ENCODE data around the gene PRDX5. TPM values are rescaled to one million over a fixed set of nuclear protein-coding genes. Genes with fewer than 3 reads are reported as not detected.
A peak's percentile ranks its signal among the peaks of the same experiment; 100 is the strongest.

PRDX5 gene
- total RNA-seq, 1 experiment from 2014 or later, result 255 TPM

DNA sequence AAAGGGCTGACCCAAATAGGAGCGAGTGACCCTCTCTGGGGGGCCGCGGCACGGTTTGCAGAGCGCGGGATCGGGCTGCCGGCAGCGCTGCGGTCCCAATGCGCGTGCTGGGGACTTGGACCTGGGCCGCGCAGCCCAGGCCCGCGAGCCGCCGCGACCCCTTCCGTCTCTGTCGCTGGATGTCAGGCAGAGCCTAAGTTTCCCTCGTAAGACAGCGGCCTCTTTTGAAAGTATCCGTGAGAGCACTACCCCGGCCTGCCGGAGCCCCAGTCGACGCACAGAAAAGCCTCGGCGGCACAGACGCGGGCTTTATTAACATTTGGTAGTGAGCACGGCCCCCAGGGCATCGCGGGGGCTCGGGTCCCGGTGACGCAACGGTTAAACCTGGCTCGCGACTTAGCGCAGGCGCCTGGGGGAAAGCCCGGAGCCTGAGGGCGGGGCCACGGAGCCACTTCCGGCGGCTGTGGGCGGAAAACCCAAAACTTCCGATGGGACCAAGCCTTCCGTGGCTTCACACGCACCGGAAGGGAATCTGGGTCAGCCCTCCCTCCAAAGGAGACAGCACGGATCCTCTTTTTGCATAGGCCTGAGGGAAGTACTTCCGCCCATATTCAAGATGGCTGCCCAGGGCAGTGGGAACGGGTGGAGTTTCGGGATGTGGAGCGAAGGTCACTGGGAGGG lies 48.2 kb upstream of the PRDX5 start (continued):
- TF ChIP-seq, protein P1, sequence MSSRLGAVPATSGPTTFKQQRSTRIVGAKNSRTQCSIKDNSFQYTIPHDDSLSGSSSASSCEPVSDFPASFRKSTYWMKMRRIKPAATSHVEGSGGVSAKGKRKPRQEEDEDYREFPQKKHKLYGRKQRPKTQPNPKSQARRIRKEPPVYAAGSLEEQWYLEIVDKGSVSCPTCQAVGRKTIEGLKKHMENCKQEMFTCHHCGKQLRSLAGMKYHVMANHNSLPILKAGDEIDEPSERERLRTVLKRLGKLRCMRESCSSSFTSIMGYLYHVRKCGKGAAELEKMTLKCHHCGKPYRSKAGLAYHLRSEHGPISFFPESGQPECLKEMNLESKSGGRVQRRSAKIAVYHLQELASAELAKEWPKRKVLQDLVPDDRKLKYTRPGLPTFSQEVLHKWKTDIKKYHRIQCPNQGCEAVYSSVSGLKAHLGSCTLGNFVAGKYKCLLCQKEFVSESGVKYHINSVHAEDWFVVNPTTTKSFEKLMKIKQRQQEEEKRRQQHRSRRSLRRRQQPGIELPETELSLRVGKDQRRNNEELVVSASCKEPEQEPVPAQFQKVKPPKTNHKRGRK (CRISPR knock-in tag; IDR thresholded peaks at IDR 0.05; ENCODE audit: borderline replicate concordance), result no peak
- TF ChIP-seq NR1H2 (CRISPR knock-in tag; IDR thresholded peaks at IDR 0.05), result no peak
- no peak for TF ChIP-seq HMGA2 (CRISPR knock-in tag; IDR thresholded peaks at IDR 0.05)
- TF ChIP-seq, protein P2, sequence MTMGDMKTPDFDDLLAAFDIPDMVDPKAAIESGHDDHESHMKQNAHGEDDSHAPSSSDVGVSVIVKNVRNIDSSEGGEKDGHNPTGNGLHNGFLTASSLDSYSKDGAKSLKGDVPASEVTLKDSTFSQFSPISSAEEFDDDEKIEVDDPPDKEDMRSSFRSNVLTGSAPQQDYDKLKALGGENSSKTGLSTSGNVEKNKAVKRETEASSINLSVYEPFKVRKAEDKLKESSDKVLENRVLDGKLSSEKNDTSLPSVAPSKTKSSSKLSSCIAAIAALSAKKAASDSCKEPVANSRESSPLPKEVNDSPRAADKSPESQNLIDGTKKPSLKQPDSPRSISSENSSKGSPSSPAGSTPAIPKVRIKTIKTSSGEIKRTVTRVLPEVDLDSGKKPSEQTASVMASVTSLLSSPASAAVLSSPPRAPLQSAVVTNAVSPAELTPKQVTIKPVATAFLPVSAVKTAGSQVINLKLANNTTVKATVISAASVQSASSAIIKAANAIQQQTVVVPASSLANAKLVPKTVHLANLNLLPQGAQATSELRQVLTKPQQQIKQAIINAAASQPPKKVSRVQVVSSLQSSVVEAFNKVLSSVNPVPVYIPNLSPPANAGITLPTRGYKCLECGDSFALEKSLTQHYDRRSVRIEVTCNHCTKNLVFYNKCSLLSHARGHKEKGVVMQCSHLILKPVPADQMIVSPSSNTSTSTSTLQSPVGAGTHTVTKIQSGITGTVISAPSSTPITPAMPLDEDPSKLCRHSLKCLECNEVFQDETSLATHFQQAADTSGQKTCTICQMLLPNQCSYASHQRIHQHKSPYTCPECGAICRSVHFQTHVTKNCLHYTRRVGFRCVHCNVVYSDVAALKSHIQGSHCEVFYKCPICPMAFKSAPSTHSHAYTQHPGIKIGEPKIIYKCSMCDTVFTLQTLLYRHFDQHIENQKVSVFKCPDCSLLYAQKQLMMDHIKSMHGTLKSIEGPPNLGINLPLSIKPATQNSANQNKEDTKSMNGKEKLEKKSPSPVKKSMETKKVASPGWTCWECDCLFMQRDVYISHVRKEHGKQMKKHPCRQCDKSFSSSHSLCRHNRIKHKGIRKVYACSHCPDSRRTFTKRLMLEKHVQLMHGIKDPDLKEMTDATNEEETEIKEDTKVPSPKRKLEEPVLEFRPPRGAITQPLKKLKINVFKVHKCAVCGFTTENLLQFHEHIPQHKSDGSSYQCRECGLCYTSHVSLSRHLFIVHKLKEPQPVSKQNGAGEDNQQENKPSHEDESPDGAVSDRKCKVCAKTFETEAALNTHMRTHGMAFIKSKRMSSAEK (CRISPR knock-in tag; IDR thresholded peaks at IDR 0.05; ENCODE audit: borderline replicate concordance), result no peak
- TF ChIP-seq, protein P3, sequence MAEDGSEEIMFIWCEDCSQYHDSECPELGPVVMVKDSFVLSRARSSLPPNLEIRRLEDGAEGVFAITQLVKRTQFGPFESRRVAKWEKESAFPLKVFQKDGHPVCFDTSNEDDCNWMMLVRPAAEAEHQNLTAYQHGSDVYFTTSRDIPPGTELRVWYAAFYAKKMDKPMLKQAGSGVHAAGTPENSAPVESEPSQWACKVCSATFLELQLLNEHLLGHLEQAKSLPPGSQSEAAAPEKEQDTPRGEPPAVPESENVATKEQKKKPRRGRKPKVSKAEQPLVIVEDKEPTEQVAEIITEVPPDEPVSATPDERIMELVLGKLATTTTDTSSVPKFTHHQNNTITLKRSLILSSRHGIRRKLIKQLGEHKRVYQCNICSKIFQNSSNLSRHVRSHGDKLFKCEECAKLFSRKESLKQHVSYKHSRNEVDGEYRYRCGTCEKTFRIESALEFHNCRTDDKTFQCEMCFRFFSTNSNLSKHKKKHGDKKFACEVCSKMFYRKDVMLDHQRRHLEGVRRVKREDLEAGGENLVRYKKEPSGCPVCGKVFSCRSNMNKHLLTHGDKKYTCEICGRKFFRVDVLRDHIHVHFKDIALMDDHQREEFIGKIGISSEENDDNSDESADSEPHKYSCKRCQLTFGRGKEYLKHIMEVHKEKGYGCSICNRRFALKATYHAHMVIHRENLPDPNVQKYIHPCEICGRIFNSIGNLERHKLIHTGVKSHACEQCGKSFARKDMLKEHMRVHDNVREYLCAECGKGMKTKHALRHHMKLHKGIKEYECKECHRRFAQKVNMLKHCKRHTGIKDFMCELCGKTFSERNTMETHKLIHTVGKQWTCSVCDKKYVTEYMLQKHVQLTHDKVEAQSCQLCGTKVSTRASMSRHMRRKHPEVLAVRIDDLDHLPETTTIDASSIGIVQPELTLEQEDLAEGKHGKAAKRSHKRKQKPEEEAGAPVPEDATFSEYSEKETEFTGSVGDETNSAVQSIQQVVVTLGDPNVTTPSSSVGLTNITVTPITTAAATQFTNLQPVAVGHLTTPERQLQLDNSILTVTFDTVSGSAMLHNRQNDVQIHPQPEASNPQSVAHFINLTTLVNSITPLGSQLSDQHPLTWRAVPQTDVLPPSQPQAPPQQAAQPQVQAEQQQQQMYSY (CRISPR knock-in tag; IDR thresholded peaks at IDR 0.05), result no peak; the same call in 1 of the 2 replicates
- no peak for TF ChIP-seq NR3C1 (CRISPR knock-in tag; conservative IDR thresholded peaks at IDR 0.05; ENCODE audit: low read depth)
- TF ChIP-seq FOXK1 (CRISPR knock-in tag; IDR thresholded peaks at IDR 0.05), result peak; percentile 93
- peak; percentile 82 for TF ChIP-seq ETV6 (CRISPR knock-in tag; IDR thresholded peaks at IDR 0.05)
- TF ChIP-seq, protein P4, sequence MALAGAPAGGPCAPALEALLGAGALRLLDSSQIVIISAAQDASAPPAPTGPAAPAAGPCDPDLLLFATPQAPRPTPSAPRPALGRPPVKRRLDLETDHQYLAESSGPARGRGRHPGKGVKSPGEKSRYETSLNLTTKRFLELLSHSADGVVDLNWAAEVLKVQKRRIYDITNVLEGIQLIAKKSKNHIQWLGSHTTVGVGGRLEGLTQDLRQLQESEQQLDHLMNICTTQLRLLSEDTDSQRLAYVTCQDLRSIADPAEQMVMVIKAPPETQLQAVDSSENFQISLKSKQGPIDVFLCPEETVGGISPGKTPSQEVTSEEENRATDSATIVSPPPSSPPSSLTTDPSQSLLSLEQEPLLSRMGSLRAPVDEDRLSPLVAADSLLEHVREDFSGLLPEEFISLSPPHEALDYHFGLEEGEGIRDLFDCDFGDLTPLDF (CRISPR knock-in tag; IDR thresholded peaks at IDR 0.05), result no peak
- no peak for TF ChIP-seq ZNF232 (CRISPR knock-in tag; IDR thresholded peaks at IDR 0.05)
- peak; percentile 91 for TF ChIP-seq GABPB1 (CRISPR knock-in tag; IDR thresholded peaks at IDR 0.05)
- TF ChIP-seq, protein P5, sequence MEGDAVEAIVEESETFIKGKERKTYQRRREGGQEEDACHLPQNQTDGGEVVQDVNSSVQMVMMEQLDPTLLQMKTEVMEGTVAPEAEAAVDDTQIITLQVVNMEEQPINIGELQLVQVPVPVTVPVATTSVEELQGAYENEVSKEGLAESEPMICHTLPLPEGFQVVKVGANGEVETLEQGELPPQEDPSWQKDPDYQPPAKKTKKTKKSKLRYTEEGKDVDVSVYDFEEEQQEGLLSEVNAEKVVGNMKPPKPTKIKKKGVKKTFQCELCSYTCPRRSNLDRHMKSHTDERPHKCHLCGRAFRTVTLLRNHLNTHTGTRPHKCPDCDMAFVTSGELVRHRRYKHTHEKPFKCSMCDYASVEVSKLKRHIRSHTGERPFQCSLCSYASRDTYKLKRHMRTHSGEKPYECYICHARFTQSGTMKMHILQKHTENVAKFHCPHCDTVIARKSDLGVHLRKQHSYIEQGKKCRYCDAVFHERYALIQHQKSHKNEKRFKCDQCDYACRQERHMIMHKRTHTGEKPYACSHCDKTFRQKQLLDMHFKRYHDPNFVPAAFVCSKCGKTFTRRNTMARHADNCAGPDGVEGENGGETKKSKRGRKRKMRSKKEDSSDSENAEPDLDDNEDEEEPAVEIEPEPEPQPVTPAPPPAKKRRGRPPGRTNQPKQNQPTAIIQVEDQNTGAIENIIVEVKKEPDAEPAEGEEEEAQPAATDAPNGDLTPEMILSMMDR (IDR thresholded peaks at IDR 0.05), result no peak
- no peak for TF ChIP-seq SOX15 (CRISPR knock-in tag; IDR thresholded peaks at IDR 0.05)
- no peak for TF ChIP-seq ZNF219 (CRISPR knock-in tag; IDR thresholded peaks at IDR 0.05; ENCODE audit: borderline replicate concordance)
- TF ChIP-seq, protein P6, sequence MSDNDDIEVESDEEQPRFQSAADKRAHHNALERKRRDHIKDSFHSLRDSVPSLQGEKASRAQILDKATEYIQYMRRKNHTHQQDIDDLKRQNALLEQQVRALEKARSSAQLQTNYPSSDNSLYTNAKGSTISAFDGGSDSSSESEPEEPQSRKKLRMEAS (CRISPR knock-in tag; IDR thresholded peaks at IDR 0.05), result peak; percentile 57
- TF ChIP-seq, protein P7, sequence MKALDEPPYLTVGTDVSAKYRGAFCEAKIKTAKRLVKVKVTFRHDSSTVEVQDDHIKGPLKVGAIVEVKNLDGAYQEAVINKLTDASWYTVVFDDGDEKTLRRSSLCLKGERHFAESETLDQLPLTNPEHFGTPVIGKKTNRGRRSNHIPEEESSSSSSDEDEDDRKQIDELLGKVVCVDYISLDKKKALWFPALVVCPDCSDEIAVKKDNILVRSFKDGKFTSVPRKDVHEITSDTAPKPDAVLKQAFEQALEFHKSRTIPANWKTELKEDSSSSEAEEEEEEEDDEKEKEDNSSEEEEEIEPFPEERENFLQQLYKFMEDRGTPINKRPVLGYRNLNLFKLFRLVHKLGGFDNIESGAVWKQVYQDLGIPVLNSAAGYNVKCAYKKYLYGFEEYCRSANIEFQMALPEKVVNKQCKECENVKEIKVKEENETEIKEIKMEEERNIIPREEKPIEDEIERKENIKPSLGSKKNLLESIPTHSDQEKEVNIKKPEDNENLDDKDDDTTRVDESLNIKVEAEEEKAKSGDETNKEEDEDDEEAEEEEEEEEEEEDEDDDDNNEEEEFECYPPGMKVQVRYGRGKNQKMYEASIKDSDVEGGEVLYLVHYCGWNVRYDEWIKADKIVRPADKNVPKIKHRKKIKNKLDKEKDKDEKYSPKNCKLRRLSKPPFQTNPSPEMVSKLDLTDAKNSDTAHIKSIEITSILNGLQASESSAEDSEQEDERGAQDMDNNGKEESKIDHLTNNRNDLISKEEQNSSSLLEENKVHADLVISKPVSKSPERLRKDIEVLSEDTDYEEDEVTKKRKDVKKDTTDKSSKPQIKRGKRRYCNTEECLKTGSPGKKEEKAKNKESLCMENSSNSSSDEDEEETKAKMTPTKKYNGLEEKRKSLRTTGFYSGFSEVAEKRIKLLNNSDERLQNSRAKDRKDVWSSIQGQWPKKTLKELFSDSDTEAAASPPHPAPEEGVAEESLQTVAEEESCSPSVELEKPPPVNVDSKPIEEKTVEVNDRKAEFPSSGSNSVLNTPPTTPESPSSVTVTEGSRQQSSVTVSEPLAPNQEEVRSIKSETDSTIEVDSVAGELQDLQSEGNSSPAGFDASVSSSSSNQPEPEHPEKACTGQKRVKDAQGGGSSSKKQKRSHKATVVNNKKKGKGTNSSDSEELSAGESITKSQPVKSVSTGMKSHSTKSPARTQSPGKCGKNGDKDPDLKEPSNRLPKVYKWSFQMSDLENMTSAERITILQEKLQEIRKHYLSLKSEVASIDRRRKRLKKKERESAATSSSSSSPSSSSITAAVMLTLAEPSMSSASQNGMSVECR (CRISPR knock-in tag; IDR thresholded peaks at IDR 0.05; ENCODE audit: borderline replicate concordance), result no peak
- TF ChIP-seq CREM (CRISPR knock-in tag; IDR thresholded peaks at IDR 0.05), result peak; percentile 59; the same call in 1 of the 2 replicates
- peak; percentile 99 for TF ChIP-seq SP1 (CRISPR knock-in tag; conservative IDR thresholded peaks at IDR 0.05)
- 0 out of 2 replicates have a peak, but pooled peaks have one; percentile 36 for TF ChIP-seq NFE2L1 (CRISPR knock-in tag; IDR thresholded peaks at IDR 0.05)
- no peak for TF ChIP-seq IRF2 (CRISPR knock-in tag; IDR thresholded peaks at IDR 0.05; ENCODE audit: borderline replicate concordance, low read depth)
- TF ChIP-seq ZNF121 (CRISPR knock-in tag; IDR thresholded peaks at IDR 0.05), result peak; percentile 56; the same call in 1 of the 2 replicates
- peak; percentile 48; the same call in 1 of the 2 replicates for TF ChIP-seq MYBL2 (CRISPR knock-in tag; IDR thresholded peaks at IDR 0.05)
